Fibroblast of mammary gland (primary cell): ENCODE data around the gene SPATA3.

Experiments
- DNase-seq: peaks from one replicate; pipeline ENCODE4 v3.0.0-alpha.2; 2010; ENCODE audit warnings: low read depth
- H3K4me3 ChIP-seq: 2 replicates; pipeline ENCODE4 v1.5.1; 2011; ENCODE audit warnings: low read depth, mild to moderate bottlenecking, low read length, moderate library complexity; ENCODE audit not compliant: control insufficient read depth
- TF ChIP-seq, protein P1 (sequence below): conservative IDR thresholded peaks from 2 replicates; pipeline ENCODE4 v1.5.1; 2011; ENCODE audit warnings: low read depth, low read length, inconsistent platforms; ENCODE audit not compliant: control insufficient read depth, insufficient read depth

The SPATA3 gene

GRCh38 chr2:230986520-230987136, 9.3 kb upstream of the SPATA3 start:
- peak overlapping the region; percentile 25 for H3K4me3 ChIP-seq
- TF ChIP-seq, protein P1, sequence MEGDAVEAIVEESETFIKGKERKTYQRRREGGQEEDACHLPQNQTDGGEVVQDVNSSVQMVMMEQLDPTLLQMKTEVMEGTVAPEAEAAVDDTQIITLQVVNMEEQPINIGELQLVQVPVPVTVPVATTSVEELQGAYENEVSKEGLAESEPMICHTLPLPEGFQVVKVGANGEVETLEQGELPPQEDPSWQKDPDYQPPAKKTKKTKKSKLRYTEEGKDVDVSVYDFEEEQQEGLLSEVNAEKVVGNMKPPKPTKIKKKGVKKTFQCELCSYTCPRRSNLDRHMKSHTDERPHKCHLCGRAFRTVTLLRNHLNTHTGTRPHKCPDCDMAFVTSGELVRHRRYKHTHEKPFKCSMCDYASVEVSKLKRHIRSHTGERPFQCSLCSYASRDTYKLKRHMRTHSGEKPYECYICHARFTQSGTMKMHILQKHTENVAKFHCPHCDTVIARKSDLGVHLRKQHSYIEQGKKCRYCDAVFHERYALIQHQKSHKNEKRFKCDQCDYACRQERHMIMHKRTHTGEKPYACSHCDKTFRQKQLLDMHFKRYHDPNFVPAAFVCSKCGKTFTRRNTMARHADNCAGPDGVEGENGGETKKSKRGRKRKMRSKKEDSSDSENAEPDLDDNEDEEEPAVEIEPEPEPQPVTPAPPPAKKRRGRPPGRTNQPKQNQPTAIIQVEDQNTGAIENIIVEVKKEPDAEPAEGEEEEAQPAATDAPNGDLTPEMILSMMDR = no peak
- no peak for DNase-seq

- DNase-seq = peak; percentile 57
- H3K4me3 ChIP-seq = peak overlapping the region; percentile 25
- TF ChIP-seq, protein P1 = peak; percentile 69
Measured at GRCh38 chr2:230987137-230988020, 8.5 kb upstream of the SPATA3 start.

DNA sequence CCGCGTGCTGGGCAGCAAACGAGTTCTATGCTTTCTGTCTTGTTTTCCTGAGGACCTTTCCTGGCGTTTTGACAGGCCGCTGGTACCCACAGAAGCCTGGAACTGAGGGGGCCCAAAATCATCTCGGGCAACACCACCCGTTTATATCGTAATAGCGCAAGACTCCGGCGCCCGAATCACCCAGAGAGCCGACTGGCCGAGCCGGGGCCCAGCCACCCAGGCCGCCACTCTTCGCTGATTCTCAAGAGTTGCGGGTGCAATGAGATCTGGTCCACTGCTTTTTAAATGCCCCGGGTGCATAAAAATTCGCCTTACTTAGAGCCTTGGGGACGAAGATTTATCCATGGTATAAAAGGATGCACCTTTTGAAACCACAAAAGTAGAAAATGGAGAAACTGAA, 6.2 kb upstream of the SPATA3 start:
- no peak for DNase-seq
- TF ChIP-seq, protein P1 = no peak
- H3K4me3 ChIP-seq = no peak overlapping the region

GRCh38 chr2:230990131-230990898, 5.6 kb upstream of the SPATA3 start:
- TF ChIP-seq, protein P1 = no peak
- H3K4me3 ChIP-seq = no peak overlapping the region
- no peak for DNase-seq

- no peak for DNase-seq
- TF ChIP-seq, protein P1 = no peak
Measured at GRCh38 chr2:230990899-230991150, 5.1 kb upstream of the SPATA3 start.

GRCh38 chr2:230991598-230991997, 4.3 kb upstream of the SPATA3 start:
- TF ChIP-seq, protein P1 = no peak
- no peak for DNase-seq
- no peak overlapping the region for H3K4me3 ChIP-seq

More at GRCh38 chr2:230990899-230991150, 5.1 kb upstream of the SPATA3 start:
- no peak overlapping the region for H3K4me3 ChIP-seq
